LNCaP clone FGC (cell line): Measurements from ENCODE around the gene PPFIA1.

Experiments used
- DNase-seq: peaks from one replicate; pipeline ENCODE4 v3.0.0-alpha.2; 2011; ENCODE audit warnings: low read depth
- H3K4me3 ChIP-seq: 2 replicates; pipeline ENCODE4 v1.5.1; 2011; ENCODE audit warnings: mild to moderate bottlenecking, low read depth, low read length, control low read depth
- TF ChIP-seq, protein P1 (sequence below): IDR thresholded peaks from 2 replicates; pipeline ENCODE4 v1.5.1; 2012; ENCODE audit warnings: mild to moderate bottlenecking; ENCODE audit not compliant: control insufficient read depth, insufficient read depth; ENCODE audit errors: extremely low read depth

The PPFIA1 gene

DNA sequence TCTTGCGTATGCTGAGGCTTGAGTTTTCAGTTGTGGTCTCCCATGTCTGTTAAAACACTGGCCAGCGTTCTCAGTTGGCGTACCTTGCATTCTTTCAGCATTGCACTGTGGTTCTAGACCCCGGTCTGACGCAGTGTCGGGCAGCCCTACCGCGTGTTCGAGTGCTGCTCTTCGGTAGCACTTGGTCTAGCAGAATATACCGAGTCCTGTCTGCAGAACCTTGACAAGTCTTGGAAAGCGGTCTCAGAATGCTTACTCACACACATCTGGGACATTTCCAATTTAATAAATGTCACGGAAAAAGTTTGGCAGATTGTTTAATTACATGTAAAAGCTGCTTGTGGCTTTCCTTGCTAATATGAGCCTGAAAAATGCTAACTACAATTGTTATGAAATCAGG lies 32.6 kb downstream of the PPFIA1 start:
- DNase-seq = no peak
- TF ChIP-seq, protein P1, sequence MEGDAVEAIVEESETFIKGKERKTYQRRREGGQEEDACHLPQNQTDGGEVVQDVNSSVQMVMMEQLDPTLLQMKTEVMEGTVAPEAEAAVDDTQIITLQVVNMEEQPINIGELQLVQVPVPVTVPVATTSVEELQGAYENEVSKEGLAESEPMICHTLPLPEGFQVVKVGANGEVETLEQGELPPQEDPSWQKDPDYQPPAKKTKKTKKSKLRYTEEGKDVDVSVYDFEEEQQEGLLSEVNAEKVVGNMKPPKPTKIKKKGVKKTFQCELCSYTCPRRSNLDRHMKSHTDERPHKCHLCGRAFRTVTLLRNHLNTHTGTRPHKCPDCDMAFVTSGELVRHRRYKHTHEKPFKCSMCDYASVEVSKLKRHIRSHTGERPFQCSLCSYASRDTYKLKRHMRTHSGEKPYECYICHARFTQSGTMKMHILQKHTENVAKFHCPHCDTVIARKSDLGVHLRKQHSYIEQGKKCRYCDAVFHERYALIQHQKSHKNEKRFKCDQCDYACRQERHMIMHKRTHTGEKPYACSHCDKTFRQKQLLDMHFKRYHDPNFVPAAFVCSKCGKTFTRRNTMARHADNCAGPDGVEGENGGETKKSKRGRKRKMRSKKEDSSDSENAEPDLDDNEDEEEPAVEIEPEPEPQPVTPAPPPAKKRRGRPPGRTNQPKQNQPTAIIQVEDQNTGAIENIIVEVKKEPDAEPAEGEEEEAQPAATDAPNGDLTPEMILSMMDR = no peak
- H3K4me3 ChIP-seq = no peak overlapping the region

DNA sequence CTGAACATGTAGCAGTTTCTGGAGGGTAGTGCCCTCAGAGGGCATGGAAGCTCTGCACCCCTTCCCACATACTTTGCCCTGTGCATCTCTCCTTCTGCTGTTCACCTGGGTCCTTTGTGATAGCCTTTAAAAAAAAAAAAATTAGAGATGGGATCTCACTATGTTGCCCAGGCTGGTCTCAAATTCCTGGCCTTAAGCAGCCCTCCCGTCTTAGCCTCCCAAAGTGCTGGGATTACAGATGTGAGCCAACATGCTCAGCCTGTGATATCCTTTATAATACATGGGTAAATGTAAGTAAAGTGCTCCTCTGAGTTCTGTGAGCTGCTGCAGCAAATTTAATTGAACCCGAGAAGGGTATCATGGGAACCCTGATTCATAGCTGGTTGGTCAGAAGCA lies 33.7 kb downstream of the PPFIA1 start:
- TF ChIP-seq, protein P1 = no peak
- H3K4me3 ChIP-seq = no peak overlapping the region
- no peak for DNase-seq

DNA sequence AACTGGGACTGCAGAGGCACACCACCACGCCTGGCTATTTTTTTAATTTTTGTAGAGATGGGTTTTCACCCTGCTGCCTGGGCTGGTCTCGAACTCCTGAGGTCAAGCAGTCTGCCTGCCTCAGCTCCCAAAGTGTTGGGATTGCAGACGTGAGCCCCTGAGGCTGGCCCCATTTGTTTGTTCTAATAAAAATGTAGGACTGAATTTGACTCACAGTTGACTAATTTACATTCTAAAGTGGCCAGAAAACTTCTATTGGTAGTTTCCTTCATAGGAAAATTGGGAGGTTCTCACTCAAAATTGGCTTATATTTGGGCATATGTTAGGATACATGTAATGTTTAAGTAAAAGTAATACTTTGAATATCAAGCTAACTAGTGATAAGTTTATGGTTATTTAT lies 35.0 kb downstream of the PPFIA1 start:
- TF ChIP-seq, protein P1 = no peak
- DNase-seq = no peak

DNA sequence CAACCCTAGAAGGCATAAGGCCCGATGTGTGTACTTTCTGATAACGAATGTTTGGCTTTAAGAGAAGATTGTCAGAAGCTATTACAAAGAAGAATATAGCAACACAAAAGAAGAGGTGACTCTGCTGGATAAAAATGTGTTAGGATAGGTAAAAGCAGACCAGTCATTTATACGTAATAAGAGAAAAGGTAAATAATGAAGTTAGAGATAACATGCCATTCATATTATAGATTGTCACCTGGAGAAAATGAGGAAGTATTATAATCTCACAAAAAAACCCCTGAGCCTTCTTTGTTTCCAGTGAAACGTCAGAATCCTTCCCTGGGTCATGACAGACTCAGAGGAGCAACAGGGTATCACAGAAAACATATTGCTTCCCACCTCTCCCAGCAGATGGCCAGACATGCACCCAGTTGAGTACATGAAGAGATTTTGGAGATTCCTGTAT lies 36.1 kb downstream of the PPFIA1 start:
- TF ChIP-seq, protein P1 = no peak
- H3K4me3 ChIP-seq = no peak overlapping the region
- DNase-seq = no peak

More for the DNA sequence above, 35.0 kb downstream of the PPFIA1 start:
- H3K4me3 ChIP-seq = no peak overlapping the region

DNA sequence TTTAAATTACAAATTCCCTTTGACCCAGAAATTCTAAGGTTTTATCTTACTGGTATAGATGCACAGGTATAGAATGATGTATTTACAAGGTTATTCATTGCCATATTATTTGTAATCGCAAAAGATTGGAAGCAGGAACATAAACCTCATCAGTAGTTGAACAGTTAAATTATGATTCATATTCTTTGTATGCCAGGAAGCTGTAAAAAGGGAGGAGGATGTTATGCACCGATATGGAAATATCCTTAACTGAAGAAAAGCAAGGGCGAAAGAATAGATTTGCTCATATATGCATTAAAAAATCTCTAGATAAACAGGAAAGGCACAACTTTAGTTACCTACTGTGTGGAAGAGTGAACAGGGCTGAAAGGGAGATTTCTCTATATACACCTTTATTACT lies 36.7 kb downstream of the PPFIA1 start:
- no peak overlapping the region for H3K4me3 ChIP-seq
- TF ChIP-seq, protein P1 = no peak
- DNase-seq = no peak

DNA sequence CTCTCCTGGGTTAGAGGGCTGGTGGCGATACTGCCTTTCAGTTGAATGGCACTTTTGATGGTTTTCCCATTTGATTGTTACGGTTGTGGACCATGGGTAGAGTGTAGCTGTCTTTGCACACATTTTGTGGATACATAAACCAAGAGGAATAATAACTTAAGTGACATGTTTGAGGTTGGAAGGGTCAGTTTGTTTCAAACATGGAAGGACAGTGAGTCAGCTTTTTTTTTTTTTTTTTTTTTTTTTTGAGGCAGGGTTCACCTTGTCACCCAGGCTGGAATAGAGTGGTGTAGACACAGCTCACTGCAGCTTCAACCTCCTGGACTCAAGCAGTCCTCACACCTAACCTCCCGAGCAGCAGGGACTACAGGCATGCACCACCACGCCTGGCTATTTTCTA lies 41.1 kb downstream of the PPFIA1 start:
- DNase-seq = no peak

More for the DNA sequence above, 41.1 kb downstream of the PPFIA1 start:
- TF ChIP-seq, protein P1 = no peak
- no peak overlapping the region for H3K4me3 ChIP-seq
